Natural killer cell (primary cell): ENCODE data around the gene CREBBP. TPM values are rescaled to one million over a fixed set of nuclear protein-coding genes. Genes with fewer than 3 reads are reported as not detected.

Experiments
- ATAC-seq, 3 donors: fragments of 150-1000 bp in 2 of 3; fragments of 200-7000 bp in 1 of 3; cut with Tn5 transposase; 1 replicate in 1 of 3; 2 replicates in 2 of 3; pipeline ENCODE4 v1.10.0; 2021; ENCODE audit warnings: mild to moderate bottlenecking in 2 of 3, moderate library complexity in 2 of 3
- DNase-seq, 2 donors: peaks; one replicate each; pipeline versions ENCODE4 v3.0.0 to v3.0.0-alpha.2; 2013 to 2021; ENCODE audit warnings: mixed read lengths in 1 of 2
- H3K27ac ChIP-seq: one replicate; pipeline ENCODE4 v1.5.1; 2013; ENCODE audit warnings: mild to moderate bottlenecking, low read length
- H3K27me3 ChIP-seq: one replicate; pipeline ENCODE4 v1.6.1; 2013; ENCODE audit warnings: low read length; ENCODE audit not compliant: control insufficient read depth, insufficient read depth
- H3K36me3 ChIP-seq: one replicate; pipeline ENCODE4 v1.6.1; 2013; ENCODE audit warnings: low read length; ENCODE audit not compliant: control insufficient read depth, insufficient read depth
- H3K4me1 ChIP-seq: one replicate; pipeline ENCODE4 v1.6.1; 2013; ENCODE audit warnings: low read length; ENCODE audit not compliant: control insufficient read depth, insufficient read depth
- H3K4me3 ChIP-seq: one replicate; pipeline ENCODE4 v1.5.1; 2013; ENCODE audit warnings: low read length
- H3K9me3 ChIP-seq: one replicate; pipeline ENCODE4 v1.6.1; 2013; ENCODE audit warnings: low read length; ENCODE audit not compliant: control insufficient read depth, insufficient read depth
- H3K27ac Mint-ChIP-seq, 2 donors: one replicate each; pipeline ENCODE4 v1.8.0; 2022; ENCODE audit warnings: mild to moderate bottlenecking in 2 of 2, mixed read lengths in 2 of 2, moderate library complexity in 1 of 2
- H3K27me3 Mint-ChIP-seq, 2 donors: one replicate each; pipeline ENCODE4 v1.8.0; 2022; ENCODE audit warnings: low read depth in 2 of 2, mixed read lengths in 2 of 2
- H3K36me3 Mint-ChIP-seq: one replicate; pipeline ENCODE4 v1.8.0; 2022; ENCODE audit warnings: mixed read lengths
- H3K4me1 Mint-ChIP-seq, 2 donors: one replicate each; pipeline ENCODE4 v1.8.0; 2022; ENCODE audit warnings: mixed read lengths in 2 of 2
- H3K4me3 Mint-ChIP-seq: one replicate; pipeline ENCODE4 v1.8.0; 2022; ENCODE audit warnings: mild to moderate bottlenecking, moderate library complexity, mixed read lengths
- H3K9me3 Mint-ChIP-seq, 2 donors: one replicate each; pipeline ENCODE4 v1.8.0; 2022; ENCODE audit warnings: mixed read lengths in 2 of 2
- CTCF ChIP-seq: fragments of 200-600 bp; IDR thresholded peaks from one replicate; pipeline ENCODE4 v1.8.0; 2022; ENCODE audit warnings: antibody characterized with exemption
- WGBS: methylation state at CpG from one replicate; pipeline ENCODE4 v1.1.7; 2013; ENCODE audit warnings: missing lambda C conversion rate; ENCODE audit not compliant: insufficient coverage; 5-methylcytosine and 5-hydroxymethylcytosine counted together
- intact Hi-C: fragments of 100-400 bp; cut with micrococcal nuclease; formaldehyde crosslinking; loops from one replicate; pipeline ENCODE4 v1.14.2; 2022
- total RNA-seq, 4 donors: library from RNA; stranded (reverse); fragments of 120-200 nt in 1 of 4; gene quantifications; one replicate each; pipeline versions ENCODE4 v1.2.3 to v1.2.4, GENCODE V29; 2013 to 2022

Gene CREBBP
- total RNA-seq, 3 donors from 2014 or later (not counting 1 experiment from before 2014, with no cell fraction given) = 197 to 234 (median 224) TPM

- no peak for TF ChIP-seq CTCF
- H3K27me3 ChIP-seq = no peaks in the 10 kb centered on the region
- intact Hi-C loops = no loop called here
- no peaks in the 10 kb centered on the region for H3K4me1 ChIP-seq
- Mint-ChIP-seq H3K27ac (no peak overlapping the region), H3K4me1 (peaks cover 0 to 4% of the 10 kb centered on the region in 2 donors), H3K27me3 (no peaks in the 10 kb centered on the region), H3K36me3 (peaks cover 10% of the 10 kb centered on the region), H3K4me3 (no peak overlapping the region), H3K9me3 (no peaks in the 10 kb centered on the region)
- WGBS = 97% methylated on average over 21 of the region's 21 CpGs
- DNase-seq (no peak), ATAC-seq (no peak)
- H3K36me3 ChIP-seq = peaks cover 52% of the 10 kb centered on the region
- no peak overlapping the region for H3K4me3 ChIP-seq
- H3K9me3 ChIP-seq = no peaks in the 10 kb centered on the region
- no peak overlapping the region for H3K27ac ChIP-seq
These were observed 152.6 kb downstream of the CREBBP start for GRCh38 chr16:3727806-3728381.

GRCh38 chr16:3726021-3726687 lies 154.4 kb downstream of the CREBBP start:
- no peaks in the 10 kb centered on the region for H3K9me3 Mint-ChIP-seq

GRCh38 chr16:3725276-3725675 lies 155.2 kb downstream of the CREBBP start:
- Histone ChIP-seq H3K27me3 (no peaks in the 10 kb centered on the region), H3K36me3 (peaks cover 32% of the 10 kb centered on the region), H3K27ac (no peak overlapping the region), H3K4me1 (no peaks in the 10 kb centered on the region), H3K4me3 (no peak overlapping the region), H3K9me3 (no peaks in the 10 kb centered on the region)
- Mint-ChIP-seq H3K36me3 (peaks cover 8% of the 10 kb centered on the region), H3K9me3 (no peaks in the 10 kb centered on the region), H3K27ac (peak overlapping the region; percentile 51 to 67), H3K4me1 (no peaks in the 10 kb centered on the region), H3K27me3 (no peaks in the 10 kb centered on the region), H3K4me3 (no peak overlapping the region)
- ATAC-seq (no peak), DNase-seq (no peak)
- WGBS = 83% methylated on average over 8 of the region's 8 CpGs
- intact Hi-C loops = no loop called here
- no peak for TF ChIP-seq CTCF

More at GRCh38 chr16:3726021-3726687, 154.4 kb downstream of the CREBBP start:
- Histone ChIP-seq H3K4me3 (no peak overlapping the region), H3K4me1 (no peaks in the 10 kb centered on the region), H3K36me3 (peaks cover 40% of the 10 kb centered on the region), H3K27me3 (no peaks in the 10 kb centered on the region), H3K9me3 (no peaks in the 10 kb centered on the region), H3K27ac (no peak overlapping the region)
- ATAC-seq (no peak), DNase-seq (no peak)
- Mint-ChIP-seq H3K27ac (no peak overlapping the region), H3K36me3 (peaks cover 10% of the 10 kb centered on the region), H3K4me3 (no peak overlapping the region), H3K4me1 (no peaks in the 10 kb centered on the region), H3K27me3 (no peaks in the 10 kb centered on the region)
- intact Hi-C loops = no loop called here
- WGBS = 93% methylated on average over 33 of the region's 33 CpGs
- TF ChIP-seq CTCF = no peak

GRCh38 chr16:3722508-3722907 lies 158.0 kb downstream of the CREBBP start:
- Mint-ChIP-seq H3K36me3 (no peaks in the 10 kb centered on the region), H3K4me1 (peaks cover 5 to 6% of the 10 kb centered on the region in 2 donors), H3K27ac (no peak overlapping the region), H3K4me3 (no peak overlapping the region), H3K9me3 (no peaks in the 10 kb centered on the region), H3K27me3 (no peaks in the 10 kb centered on the region)
- DNase-seq = no peak
- 88% methylated on average over 10 of the region's 10 CpGs for WGBS
- intact Hi-C loops = no loop called here
- Histone ChIP-seq H3K9me3 (no peaks in the 10 kb centered on the region), H3K36me3 (peaks cover 6% of the 10 kb centered on the region), H3K4me3 (no peak overlapping the region), H3K4me1 (peaks cover 7% of the 10 kb centered on the region), H3K27me3 (no peaks in the 10 kb centered on the region), H3K27ac (no peak overlapping the region)
- TF ChIP-seq CTCF = no peak
- no peak for ATAC-seq
